GM21423 (cell line): ENCODE results near the gene SLC32A1.

Experiments
- ATAC-seq: cut with Tn5 transposase; IDR thresholded peaks from one replicate; pipeline ENCODE4 v1.9.1; 2021; ENCODE audit warnings: mild to moderate bottlenecking, moderate library complexity; ENCODE audit not compliant: unreplicated experiment

SLC32A1 gene

DNA sequence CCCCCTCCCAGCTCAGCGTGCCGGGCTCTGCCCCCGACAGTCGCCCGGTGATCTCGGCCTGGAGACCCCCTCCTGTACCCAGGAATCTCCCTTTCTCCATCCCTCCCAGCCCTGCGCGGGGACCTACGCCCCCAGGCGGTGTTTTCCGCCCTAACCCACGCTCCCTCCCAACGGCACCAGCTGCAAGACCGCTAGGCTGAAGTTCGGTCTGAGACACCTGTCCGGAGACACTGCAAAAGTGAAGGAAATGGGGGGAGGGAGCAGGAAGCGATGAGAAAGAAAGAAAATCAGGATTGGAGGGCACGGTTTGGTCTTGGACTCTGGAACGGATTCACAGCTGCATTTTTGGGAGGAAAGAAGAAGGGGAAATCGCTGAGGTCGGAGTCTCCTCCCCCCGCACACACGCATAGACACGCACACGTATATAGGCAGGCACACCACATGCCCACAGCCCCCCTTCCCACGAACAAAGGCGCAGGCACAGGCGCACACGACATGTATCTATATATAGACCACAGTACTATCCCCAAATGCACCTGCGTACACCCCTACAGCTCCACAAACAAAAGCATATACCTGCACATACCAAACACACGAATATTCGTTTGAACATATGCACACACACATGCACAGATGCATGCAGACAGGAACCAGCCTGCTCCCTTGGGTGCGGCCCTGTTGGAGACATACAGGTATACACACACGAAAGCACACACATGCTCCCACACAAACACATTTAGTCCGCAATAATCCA lies 1.0 kb downstream of the SLC32A1 start:
- no peak for ATAC-seq

DNA sequence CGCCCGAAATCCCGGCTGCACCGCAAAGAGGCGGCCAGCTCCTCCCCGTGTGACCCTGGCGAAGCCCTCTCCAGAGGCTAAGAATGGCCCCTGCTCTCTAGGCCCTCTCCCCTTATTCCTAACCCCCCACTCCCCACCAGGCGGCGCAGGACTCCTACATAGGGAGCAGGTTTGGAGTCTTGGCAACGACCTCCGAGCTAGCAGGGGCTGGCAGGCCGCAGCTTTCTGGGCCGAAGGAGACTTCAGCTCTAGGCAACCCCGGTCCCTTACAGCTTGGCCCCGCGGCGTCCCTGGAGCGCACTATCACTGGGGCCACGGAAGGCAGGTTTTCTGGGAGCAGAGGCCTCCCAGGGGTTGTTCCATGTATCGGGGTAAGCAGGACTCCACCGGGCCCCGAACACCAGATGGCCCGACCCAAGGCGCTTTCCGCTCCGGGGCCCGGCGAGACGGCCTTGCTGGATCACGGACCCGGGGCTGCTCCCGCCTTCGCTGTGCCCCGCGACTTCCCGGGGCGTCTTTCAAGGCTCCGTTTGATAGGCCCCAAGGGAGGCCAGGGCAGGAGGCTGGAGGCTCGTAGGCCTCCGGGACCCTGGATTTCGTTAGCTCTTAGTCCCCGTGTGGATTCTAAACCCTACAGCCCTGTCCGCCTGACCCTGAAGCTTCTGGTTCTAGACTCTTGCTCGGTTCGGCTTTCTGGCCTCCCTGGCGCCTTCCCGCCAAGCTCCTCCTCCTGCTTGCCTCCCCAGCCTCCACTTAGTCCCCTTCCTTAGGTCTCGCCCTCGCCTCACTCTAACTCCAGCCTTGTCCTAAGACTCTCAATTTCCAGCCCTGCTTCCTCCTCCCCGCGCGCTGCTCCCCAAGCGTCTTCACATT lies 1.9 kb downstream of the SLC32A1 start:
- ATAC-seq = no peak

DNA sequence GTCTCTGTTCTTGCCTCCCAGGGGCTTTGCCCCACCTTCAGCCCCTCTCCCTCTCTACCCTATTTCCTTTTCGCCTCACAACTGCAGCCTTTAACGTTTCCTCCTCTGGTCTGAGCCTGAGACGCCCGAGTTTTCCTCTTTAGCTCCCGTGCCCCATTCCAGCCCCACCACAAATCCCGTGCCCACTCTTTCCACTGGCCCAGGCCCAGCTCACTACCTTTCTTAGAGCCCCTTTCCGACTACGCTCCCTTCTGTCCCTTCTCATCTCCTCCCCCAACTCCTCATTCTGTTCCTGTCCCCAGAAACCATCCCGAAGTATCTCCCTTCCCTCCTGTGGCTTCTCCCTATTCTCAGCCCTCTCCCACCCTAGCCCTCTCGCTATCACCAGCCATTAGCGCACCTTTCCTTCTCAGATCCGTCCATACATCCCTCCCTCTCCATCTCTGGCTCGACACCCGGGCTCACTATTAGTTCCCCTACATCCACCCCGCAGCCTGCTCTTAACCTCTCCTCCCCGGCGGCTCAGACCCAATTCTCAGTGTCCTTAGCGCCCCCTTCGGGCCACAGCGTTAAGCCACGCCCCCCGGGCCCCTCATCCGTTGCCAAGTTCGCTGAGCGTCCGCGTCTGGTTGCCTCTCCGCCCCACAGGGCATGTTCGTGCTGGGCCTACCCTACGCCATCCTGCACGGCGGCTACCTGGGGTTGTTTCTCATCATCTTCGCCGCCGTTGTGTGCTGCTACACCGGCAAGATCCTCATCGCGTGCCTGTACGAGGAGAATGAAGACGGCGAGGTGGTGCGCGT lies 2.7 kb downstream of the SLC32A1 start:
- no peak for ATAC-seq

DNA sequence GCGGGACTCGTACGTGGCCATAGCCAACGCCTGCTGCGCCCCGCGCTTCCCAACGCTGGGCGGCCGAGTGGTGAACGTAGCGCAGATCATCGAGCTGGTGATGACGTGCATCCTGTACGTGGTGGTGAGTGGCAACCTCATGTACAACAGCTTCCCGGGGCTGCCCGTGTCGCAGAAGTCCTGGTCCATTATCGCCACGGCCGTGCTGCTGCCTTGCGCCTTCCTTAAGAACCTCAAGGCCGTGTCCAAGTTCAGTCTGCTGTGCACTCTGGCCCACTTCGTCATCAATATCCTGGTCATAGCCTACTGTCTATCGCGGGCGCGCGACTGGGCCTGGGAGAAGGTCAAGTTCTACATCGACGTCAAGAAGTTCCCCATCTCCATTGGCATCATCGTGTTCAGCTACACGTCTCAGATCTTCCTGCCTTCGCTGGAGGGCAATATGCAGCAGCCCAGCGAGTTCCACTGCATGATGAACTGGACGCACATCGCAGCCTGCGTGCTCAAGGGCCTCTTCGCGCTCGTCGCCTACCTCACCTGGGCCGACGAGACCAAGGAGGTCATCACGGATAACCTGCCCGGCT lies 3.4 kb downstream of the SLC32A1 start:
- ATAC-seq = no peak

DNA sequence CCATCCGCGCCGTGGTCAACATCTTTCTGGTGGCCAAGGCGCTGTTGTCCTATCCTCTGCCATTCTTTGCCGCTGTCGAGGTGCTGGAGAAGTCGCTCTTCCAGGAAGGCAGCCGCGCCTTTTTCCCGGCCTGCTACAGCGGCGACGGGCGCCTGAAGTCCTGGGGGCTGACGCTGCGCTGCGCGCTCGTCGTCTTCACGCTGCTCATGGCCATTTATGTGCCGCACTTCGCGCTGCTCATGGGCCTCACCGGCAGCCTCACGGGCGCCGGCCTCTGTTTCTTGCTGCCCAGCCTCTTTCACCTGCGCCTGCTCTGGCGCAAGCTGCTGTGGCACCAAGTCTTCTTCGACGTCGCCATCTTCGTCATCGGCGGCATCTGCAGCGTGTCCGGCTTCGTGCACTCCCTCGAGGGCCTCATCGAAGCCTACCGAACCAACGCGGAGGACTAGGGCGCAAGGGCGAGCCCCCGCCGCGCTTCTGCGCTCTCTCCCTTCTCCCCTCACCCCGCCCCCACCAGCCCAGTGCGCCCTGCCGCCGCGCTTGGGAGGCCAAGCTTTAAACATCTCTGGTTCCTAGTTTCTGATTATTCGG lies 4.0 kb downstream of the SLC32A1 start:
- no peak for ATAC-seq

DNA sequence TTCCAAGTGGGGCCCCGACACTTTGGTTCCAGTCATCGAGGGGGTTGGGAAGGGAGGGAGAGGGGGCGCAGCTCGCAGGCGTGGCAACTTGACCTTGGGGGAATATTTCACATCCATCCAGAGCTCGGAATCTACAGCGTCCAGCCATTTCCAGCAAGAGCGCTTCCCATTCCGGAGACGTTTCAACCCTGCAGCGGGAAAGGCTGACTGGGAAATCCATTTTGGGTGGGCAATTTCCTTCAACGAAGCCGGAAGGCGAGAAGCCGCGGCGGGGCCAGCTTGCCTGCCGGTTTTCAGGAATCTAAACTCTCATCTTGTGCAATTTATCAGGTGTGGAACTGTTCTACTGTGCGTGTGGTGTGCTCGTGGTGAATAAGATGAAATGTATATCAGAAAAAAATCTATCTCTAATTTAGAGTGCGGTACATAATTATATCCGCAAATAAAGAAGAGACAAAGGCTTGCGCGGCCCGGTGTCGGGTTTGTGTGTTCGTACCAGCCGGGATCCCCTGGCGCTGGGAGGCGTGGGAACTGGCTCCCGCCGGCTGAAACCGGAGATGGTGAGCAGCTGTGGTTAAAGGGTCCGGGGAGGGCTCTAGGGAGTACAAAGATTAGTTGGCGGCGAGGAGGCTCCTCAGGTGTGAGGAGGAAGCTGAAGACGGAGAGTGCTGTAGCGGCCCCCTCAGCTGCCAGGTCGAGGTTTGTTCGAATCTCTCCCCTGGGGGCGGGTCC lies 4.8 kb downstream of the SLC32A1 start:
- no peak for ATAC-seq

DNA sequence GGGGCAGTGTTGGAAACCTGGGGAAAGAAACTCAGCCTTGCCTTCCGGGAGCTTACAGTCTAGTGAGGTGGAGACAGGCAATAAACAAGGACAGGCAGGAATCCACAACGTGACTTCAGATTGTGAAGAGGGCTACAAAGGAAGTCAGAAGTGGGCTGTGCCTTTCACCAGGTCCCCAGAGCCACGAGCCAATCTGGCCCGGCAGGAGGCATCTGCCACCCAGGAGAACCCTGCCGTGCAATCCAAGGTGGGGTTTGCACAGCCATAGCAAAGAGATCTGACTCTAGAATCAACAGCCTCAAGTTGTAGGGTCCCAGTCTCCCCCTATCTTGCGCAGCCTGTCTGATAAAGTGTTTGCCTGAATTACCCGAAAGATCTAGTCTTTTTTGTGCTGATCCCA lies 5.5 kb downstream of the SLC32A1 start:
- ATAC-seq = no peak

DNA sequence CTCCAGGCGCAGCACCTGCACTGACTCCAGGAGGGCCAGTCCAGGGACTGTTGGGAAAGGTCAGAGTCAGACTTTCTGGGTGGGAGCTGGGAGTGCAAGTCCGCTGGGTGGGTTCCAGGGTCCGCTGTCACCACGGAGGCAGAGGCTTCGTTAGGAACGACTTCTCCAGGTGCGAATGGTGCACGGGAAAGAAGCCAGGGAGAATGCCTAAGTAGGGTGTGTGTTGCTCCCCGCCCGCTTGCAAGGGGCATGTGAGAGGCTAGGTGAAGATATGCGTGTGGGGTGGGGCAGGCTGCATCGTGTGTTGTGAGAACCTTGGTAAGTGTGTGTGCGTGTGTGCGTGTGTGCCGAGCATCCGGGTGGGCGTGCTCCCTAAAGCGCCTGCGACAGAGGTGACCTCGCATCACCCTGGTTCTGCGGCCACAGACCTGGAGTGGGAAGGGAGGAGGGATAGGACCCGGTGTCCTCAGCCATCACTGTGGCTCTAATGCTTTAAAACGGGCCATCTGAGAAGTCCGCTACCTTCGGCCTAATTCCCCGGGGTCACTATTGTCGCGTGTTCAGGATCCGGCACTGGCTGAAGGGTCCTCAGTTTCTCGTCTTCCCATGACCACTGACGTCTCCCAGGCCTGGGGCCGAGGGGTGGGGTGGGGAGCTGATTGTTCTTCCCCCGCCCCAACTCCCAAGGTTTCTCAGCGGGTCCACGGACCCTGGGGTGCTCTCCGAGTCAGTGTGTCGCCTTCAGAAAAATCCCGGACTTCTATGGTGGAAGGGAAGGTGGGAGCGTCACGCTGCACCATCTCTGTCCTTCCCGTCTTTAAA lies 6.1 kb downstream of the SLC32A1 start:
- no peak for ATAC-seq

DNA sequence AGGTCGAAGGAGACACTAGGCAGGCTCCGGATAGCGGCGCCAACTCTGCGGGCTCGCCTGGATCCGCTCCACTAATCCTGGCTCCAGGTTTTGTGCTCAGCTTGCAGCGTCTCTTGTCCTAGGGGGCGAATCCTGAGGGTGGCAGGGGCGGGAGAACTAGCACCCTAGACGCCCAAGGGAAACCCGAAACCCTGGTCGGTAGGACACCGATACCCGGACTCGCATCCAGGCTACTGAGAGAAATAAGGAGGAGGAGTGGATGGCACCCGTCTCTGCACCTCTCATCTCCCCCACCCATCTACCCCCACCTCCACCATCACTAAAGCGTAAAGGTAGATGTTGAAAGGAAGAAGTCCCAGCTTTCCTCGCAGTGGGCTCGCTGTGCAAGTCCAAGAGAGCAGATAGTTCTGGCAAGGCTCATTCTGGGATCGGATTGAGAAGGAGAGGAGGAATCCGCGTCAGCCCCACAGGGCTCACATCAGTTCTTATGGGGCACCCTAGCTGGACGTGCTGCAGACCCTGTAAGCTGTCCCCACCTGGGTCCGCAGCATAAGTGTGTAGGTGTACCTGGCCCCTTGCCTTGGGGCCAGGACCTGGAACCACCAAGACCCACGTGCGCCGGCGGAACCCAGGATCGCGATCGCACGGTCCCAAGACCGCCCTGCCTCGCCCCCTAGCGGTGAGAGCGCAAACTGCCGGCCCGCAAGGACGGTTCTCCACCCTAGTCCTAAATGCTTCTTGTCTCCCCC lies 6.9 kb downstream of the SLC32A1 start:
- ATAC-seq = no peak

DNA sequence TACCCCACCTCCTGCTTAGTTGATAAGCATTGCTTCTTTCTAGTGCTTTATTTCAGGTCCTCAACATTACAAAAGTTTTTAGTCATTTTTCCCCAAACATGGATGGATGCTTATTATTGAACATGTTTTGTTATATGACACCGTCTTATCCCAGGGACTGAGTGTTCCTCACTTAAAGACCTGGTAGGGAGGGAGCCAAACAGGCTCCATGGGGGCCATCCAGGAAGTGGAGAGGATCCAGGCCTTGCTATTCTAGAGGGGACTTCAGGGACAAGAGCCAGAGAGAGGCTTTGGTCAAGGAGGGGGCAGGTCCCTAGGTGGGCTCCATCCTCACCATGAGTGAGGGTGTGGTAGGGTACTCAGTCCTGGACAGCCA lies 7.4 kb downstream of the SLC32A1 start:
- no peak for ATAC-seq

DNA sequence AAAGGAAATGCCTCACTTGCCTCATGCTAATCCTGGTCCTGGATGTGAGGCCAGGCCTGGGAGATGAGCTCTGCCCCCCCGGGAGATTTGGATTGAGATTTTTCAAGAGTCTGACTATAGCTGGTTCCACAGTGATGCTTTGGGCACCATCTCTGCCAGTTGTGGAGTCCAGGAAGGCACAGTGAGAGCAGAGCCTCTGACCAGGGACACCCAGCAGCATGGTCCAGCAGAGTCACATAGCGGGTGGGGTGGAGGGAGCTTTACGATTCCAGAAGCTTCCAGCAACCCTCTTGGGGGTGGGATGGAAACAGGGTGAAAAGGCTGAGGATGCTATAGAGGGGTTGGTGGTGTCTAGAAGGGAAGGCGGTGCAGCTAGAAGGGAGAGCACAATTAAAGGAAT lies 8.7 kb downstream of the SLC32A1 start:
- ATAC-seq = no peak

DNA sequence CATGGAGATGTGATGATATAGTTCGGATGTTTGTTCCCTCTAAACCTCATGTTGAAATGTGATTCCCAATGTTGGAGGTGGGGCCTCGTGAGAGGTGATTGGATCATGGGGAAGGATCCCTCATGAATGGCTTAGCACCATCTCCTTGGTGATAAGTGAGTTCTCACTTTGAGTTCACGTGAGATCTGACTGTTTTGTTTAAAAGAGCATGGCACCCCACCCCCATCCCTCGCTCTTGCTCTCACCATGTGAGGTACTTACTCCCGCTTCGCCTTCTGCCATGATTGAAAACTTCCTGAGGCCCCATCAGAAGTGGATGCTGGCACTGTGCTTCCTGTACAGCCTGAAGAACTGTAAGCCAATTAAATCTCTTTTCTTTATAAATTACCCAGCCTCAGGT lies 10.9 kb downstream of the SLC32A1 start:
- ATAC-seq = no peak

DNA sequence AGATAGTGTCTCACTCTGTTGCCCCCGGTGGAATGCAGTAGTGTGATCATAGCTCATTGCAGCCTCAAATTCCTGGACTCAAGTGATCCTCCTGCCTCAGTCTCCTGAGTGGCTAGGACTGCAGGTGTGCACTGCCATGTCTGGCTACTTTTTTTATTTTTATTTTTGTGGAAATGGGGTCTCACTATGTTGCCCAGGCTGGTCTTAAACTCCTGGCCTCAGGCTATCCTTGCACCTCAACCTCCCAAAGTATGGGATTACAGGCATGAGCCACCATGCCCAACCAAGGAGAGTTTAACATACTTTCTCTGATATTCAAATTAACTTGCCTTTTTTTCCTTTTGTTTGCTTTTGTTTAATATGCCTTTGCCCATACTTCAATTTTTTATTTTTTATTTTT lies 13.6 kb downstream of the SLC32A1 start:
- no peak for ATAC-seq

DNA sequence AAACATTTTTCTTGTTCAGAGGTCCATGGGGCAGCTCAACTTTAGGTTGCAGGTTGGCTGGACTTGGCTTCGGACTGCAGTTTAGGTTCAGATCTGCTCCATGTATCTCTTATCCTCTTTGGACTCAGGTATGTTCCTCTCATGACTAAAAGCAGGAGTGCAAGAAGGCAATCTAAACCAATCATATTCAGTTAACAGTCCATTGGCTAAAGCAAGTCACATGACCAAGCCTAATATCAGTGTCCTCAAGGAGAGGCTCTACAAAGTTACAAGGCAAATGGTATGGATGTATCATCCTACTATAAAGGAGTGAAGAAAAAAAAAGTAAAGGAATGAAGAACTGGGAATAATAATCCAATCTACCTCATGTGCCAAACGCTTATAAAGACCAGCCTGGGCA lies 21.5 kb downstream of the SLC32A1 start:
- ATAC-seq = no peak

DNA sequence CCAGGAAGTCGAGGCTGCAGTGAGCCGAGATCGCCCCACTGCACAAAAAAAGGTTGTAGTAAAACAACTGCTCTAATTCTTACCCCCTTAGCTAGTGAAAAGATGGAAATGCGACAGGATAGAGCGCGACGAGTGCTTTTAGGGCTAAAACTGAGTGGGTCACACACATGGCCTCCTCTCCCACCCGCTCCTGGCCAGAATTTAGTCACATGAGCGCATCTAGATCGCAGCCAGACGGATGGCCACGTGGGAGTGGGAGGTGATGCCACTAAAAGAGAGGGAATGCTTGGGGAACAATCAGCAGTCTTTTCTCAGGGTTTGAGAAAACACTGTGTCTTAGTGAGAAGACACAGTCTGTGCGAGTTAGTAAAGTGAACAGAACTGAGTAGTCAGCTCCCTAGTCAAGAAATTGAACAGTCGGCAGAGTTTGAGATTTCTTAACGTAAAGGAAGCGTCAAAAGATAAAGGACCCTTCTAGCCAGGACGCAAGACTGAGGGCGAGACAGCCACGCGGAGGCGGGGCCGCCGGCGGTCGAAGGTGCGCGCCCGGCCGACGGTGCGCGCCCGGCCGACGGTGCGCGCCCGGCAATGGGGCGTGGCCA lies 23.3 kb downstream of the SLC32A1 start:
- no peak for ATAC-seq

DNA sequence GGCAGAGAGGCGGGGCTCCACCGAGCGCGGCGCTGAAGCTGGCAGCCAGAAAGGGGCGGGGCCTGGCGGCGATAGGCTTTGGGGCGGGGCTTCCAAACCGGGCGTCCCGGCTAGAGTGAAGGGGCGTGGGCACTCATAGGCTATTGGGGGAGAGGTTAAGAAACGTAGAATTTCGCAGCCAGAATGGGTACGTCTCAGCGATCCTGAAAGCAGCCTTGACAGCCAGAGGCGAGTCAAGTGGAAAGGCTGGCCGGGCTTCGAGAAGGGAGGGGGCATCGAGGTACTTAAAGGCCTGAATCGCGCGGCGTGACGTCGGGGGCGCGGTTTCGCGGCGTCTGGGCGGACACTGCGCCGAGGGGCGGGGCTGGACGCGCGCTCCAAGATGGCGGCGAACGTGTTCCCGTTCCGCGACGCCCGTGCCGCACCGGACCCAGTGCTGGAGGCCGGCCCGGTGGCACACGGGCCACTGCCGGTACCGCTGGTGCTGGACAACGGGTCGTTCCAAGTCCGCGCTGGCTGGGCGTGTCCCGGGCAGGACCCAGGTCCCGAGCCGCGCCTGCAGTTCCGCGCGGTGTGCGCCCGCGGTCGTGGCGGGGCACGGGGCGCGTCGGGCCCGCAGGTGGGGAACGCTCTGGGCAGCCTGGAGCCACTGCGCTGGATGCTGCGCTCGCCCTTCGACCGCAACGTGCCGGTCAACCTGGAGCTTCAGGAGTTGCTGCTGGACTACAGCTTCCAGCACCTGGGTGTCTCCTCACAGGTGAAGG lies 24.0 kb downstream of the SLC32A1 start, which contains the start of gene ACTR5:
Gene ACTR5, plus strand, starts transcription at position 364 of the 764 bp plus-strand sequence. Its CDS starts 19 bp downstream, at position 383.
- ATAC-seq = peak; percentile 92

DNA sequence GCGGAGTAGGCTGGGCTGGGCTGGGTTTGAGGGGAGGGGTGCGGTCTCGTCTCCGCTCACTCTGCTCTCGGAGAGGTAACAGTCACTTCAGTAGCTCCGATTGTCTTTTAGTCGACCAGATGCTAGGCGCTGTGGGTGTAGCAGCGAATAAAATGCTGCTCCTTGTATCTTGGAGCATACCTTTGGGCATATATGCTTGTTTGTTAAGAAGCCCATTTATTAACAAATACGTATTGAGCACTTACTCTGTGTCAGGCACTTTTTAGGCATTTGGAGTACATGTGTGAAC lies 24.5 kb downstream of the SLC32A1 start:
- ATAC-seq = peak; percentile 19
